Measurements from ENCODE around the gene PYCARD.

The PYCARD gene

DNA sequence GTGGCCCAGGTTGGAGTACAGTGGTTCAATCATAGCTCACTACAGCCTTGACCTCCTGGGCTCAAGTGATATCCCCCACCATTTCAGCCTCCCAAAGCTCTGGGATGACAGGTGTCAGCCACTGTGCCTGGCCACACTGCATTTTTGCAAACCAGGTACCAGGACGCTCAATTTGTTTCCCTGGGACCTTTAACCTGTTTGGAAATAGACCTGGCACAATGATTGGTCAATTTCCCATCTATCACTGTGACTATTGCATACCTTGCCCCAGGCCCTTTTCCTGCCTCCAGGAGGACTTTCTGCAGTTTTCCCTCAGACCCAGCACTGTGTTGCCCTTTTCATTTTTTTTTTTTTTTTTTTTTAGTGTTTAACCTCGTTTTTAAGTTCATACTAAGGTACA lies 33.7 kb downstream of the PYCARD start:
- no peak overlapping the region for H3K27ac ChIP-seq
- DNase-seq (ENCODE audit: low read depth, low spot score) = no peak

DNA sequence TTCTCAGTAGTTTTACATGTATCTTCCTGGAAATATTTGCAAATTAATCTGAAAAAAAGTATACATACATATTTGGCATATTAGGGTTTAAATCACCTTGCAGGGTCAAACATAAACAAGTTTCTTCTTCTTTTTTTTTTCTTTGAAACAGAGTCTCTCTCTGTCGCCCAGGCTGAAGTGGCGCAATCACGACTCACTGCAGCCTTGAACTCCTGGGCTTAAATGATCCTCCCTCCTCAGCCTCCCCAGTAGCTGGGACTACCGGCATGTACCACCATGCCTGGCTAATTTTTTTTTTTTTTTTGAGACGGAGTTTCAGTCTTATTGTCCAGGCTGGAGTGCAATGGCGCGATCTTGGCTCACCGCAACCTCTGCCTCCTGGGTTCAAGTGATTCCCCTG lies 35.2 kb downstream of the PYCARD start:
- no peak for DNase-seq (ENCODE audit: low read depth, low spot score)
- no peak overlapping the region for H3K27ac ChIP-seq

DNA sequence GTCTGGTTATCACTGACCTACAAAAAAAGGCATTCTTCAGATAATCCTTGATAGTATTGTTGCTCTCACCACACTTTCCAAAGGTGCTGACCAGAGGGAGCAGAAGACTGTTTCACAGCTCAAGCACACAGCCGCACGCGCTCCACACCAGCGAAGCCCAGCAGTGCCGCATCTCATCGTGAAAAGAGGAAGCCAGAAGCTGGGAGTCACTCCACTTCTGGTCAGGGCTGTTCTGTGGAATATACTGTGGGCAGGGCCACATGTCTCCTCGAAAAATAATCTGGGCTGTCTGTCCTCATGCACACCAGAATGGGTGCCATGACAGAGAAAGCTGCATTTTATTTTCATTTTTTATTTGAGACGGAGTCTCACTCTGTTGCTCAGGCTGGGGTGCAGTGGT lies 45.4 kb downstream of the PYCARD start:
- no peak for DNase-seq (ENCODE audit: low read depth, low spot score)
- H3K27ac ChIP-seq = no peak overlapping the region

Measured in epithelial cell of prostate (primary cell).